Activated CD8-positive, alpha-beta memory T cell treated with anti-CD3 and anti-CD28 coated beads for 36 hours (primary cell): ENCODE measurements around the gene GDPD3. TPM values are rescaled to one million over a fixed set of nuclear protein-coding genes. Genes with fewer than 3 reads are reported as not detected.

Experiments
- CTCF ChIA-PET: fragments of 350-600 bp; sonication (Branson Sonifier 250); formaldehyde crosslinking; loops from one replicate; lab custom pipeline; 2021; ENCODE audit warnings: antibody characterized with exemption; lab: Charles Lee
- POLR2A ChIA-PET: fragments of 350-600 bp; sonication (Branson Sonifier 250); formaldehyde crosslinking; loops from one replicate; lab custom pipeline; 2021; ENCODE audit warnings: antibody characterized with exemption; lab: Charles Lee
- total RNA-seq, 2 experiments: library from RNA; stranded (reverse); gene quantifications; one replicate each; pipeline ENCODE4 v1.2.3, GENCODE V29; 2021

GDPD3 gene
- total RNA-seq, 2 experiments from 2014 or later: 3.4 to 4.3 TPM

GRCh38 chr16:30070490-30070889 lies 42.8 kb downstream of the GDPD3 start:
- ChIA-PET CTCF (no interaction called here), POLR2A (interaction anchor here (0.7 kb wide), 1 partner anchor 270 kb away, joined by 3 read pairs; no protein-coding TSS in a partner anchor)

- POLR2A ChIA-PET: interaction anchor here (0.7 kb wide), 1 partner anchor 269 kb away, joined by 3 read pairs; no protein-coding TSS in a partner anchor
- CTCF ChIA-PET: no interaction called here
Observed at GRCh38 chr16:30069611-30070462, 43.5 kb downstream of the GDPD3 start.

- POLR2A ChIA-PET: interaction anchor here (0.6 kb wide), 2 partner anchors 12 to 113 kb away, joined by 5 to 7 read pairs; no protein-coding TSS in a partner anchor
- CTCF ChIA-PET: interaction anchor here (0.6 to 1.1 kb wide), 2 partner anchors 23 to 86 kb away, joined by 3 to 5 read pairs; partner anchors contain the start of gene TBX6
Observed at GRCh38 chr16:30068750-30069610, 44.4 kb downstream of the GDPD3 start.

GRCh38 chr16:30068333-30068732 lies 45.0 kb downstream of the GDPD3 start:
- ChIA-PET POLR2A (interaction anchor here (0.6 kb wide), 1 partner anchor 12 kb away, joined by 5 read pairs; no protein-coding TSS in a partner anchor), CTCF (interaction anchor here (0.6 to 2.1 kb wide), 3 partner anchors 23 to 87 kb away, joined by 3 to 10 read pairs (median 5); partner anchors contain the start of gene TBX6)

- ChIA-PET CTCF (interaction anchor here (2.1 kb wide), 1 partner anchor 24 kb away, joined by 10 read pairs; the partner anchor contains the start of gene TBX6), POLR2A (interaction anchor here (1.4 to 3.2 kb wide), 2 partner anchors 9 to 25 kb away, joined by 6 to 28 read pairs; partner anchors contain the start of genes PPP4C and TBX6)
Observed at GRCh38 chr16:30067584-30067916, 45.8 kb downstream of the GDPD3 start.

- POLR2A ChIA-PET: interaction anchor here (1.1 to 3.2 kb wide), 3 partner anchors 10 to 119 kb away, joined by 3 to 28 read pairs (median 6); partner anchors contain the start of genes PPP4C and TBX6
- CTCF ChIA-PET: interaction anchor here (0.6 to 2.1 kb wide), 3 partner anchors 14 to 376 kb away, joined by 3 to 10 read pairs (median 3); partner anchors contain the start of gene TBX6
Observed at GRCh38 chr16:30066761-30067583, 46.4 kb downstream of the GDPD3 start.

- POLR2A ChIA-PET: interaction anchor here (0.9 to 3.2 kb wide), 11 partner anchors 10 to 259 kb away, joined by 3 to 28 read pairs (median 5); partner anchors contain the start of genes ASPHD1, PPP4C, TAOK2 and TBX6
- CTCF ChIA-PET: interaction anchor here (0.6 to 2.3 kb wide), 6 partner anchors 9 to 375 kb away, joined by 3 to 10 read pairs (median 3); partner anchors contain the start of gene TBX6
Observed at GRCh38 chr16:30065943-30066760, 47.2 kb downstream of the GDPD3 start.

GRCh38 chr16:30065102-30065942 lies 48.0 kb downstream of the GDPD3 start, which contains the start of gene ALDOA:
Gene ALDOA (plus strand): TSS chr16:30065760. CDS start chr16:30066898, 1,138 bp downstream.
- ChIA-PET CTCF (interaction anchor here (0.7 to 2.3 kb wide), 5 partner anchors 10 to 122 kb away, joined by 3 to 9 read pairs (median 3); partner anchors contain the start of gene TBX6), POLR2A (interaction anchor here (0.5 to 3.2 kb wide), 13 partner anchors 10 to 258 kb away, joined by 3 to 28 read pairs (median 4); partner anchors contain the start of genes ASPHD1, PPP4C, TAOK2 and TBX6)

- ChIA-PET POLR2A (interaction anchor here (0.5 to 3.2 kb wide), 9 partner anchors 9 to 305 kb away, joined by 4 to 28 read pairs (median 5); partner anchors contain the start of genes PPP4C, TAOK2 and TBX6), CTCF (interaction anchor here (0.6 to 2.3 kb wide), 4 partner anchors 9 to 123 kb away, joined by 3 to 9 read pairs (median 4); partner anchors contain the start of gene TBX6)
Observed at GRCh38 chr16:30064729-30065101, 48.6 kb downstream of the GDPD3 start.

- ChIA-PET CTCF (interaction anchor here (0.6 to 2.3 kb wide), 8 partner anchors 9 to 363 kb away, joined by 3 to 9 read pairs (median 3); partner anchors contain the start of genes PPP4C and TBX6), POLR2A (interaction anchor here (0.6 to 3.2 kb wide), 7 partner anchors 11 to 306 kb away, joined by 3 to 28 read pairs (median 4); partner anchors contain the start of genes PAGR1, PPP4C and TBX6)
Observed at GRCh38 chr16:30063893-30064728, 49.2 kb downstream of the GDPD3 start.

- ChIA-PET CTCF (interaction anchor here (0.6 to 1.3 kb wide), 5 partner anchors 8 to 362 kb away, joined by 3 to 4 read pairs (median 3); partner anchors contain the start of genes PPP4C and TBX6), POLR2A (interaction anchor here (1.2 to 1.6 kb wide), 3 partner anchors 10 to 247 kb away, joined by 3 to 4 read pairs (median 3); partner anchors contain the start of genes PAGR1 and TBX6)
Observed at GRCh38 chr16:30063278-30063892, 50.0 kb downstream of the GDPD3 start.

GRCh38 chr16:30060836-30061554 lies 52.3 kb downstream of the GDPD3 start:
- POLR2A ChIA-PET: no interaction called here
- CTCF ChIA-PET: no interaction called here

- POLR2A ChIA-PET: interaction anchor here (0.8 kb wide), 1 partner anchor 11 kb away, joined by 5 read pairs; no protein-coding TSS in a partner anchor
- CTCF ChIA-PET: no interaction called here
Observed at GRCh38 chr16:30060346-30060745, 53.0 kb downstream of the GDPD3 start.
